Brain microvascular endothelial cell (primary cell): ENCODE results near the gene PEX13.
"Not testable (repeated sequence)": the region's sequence is repeated elsewhere in the genome, so short reads cannot be mapped to it uniquely, and the experiment has no call there.

ENCODE experiments used
- DNase-seq: peaks from one replicate; pipeline ENCODE4 v3.0.0-alpha.2; 2020
- H3K27ac ChIP-seq: fragments of 250-450 bp; sonication (Bioruptor Pico); 2 replicates; pipeline ENCODE4 v1.5.1; 2020; ENCODE audit warnings: mild to moderate bottlenecking, moderate library complexity
- H3K27me3 ChIP-seq: fragments of 250-450 bp; sonication (Bioruptor Pico); replicated peaks from 2 replicates; pipeline ENCODE4 v1.5.1; 2020; ENCODE audit warnings: mild to moderate bottlenecking
- H3K36me3 ChIP-seq: fragments of 250-450 bp; sonication (Bioruptor Pico); replicated peaks from 2 replicates; pipeline ENCODE4 v1.5.1; 2020; ENCODE audit warnings: mild to moderate bottlenecking
- H3K4me3 ChIP-seq: 2 replicates; pipeline ENCODE4 v1.5.1; 2011; ENCODE audit warnings: low read depth, mild to moderate bottlenecking, control low read depth, low read length, moderate library complexity
- in situ Hi-C: cut with HindIII; loops from 2 replicates; pipeline ENCODE4 v1.10.0; 2017; ENCODE audit warnings: low sequenced_read_pairs, low pct_ligation_motif_present
- TF ChIP-seq, protein P1 (sequence below): IDR thresholded peaks from 2 replicates; pipeline ENCODE4 v1.5.1; 2011; ENCODE audit warnings: low read depth, mild to moderate bottlenecking, moderate library complexity, low read length, control low read depth, inconsistent platforms; ENCODE audit errors: missing control alignments

PEX13 gene

DNA sequence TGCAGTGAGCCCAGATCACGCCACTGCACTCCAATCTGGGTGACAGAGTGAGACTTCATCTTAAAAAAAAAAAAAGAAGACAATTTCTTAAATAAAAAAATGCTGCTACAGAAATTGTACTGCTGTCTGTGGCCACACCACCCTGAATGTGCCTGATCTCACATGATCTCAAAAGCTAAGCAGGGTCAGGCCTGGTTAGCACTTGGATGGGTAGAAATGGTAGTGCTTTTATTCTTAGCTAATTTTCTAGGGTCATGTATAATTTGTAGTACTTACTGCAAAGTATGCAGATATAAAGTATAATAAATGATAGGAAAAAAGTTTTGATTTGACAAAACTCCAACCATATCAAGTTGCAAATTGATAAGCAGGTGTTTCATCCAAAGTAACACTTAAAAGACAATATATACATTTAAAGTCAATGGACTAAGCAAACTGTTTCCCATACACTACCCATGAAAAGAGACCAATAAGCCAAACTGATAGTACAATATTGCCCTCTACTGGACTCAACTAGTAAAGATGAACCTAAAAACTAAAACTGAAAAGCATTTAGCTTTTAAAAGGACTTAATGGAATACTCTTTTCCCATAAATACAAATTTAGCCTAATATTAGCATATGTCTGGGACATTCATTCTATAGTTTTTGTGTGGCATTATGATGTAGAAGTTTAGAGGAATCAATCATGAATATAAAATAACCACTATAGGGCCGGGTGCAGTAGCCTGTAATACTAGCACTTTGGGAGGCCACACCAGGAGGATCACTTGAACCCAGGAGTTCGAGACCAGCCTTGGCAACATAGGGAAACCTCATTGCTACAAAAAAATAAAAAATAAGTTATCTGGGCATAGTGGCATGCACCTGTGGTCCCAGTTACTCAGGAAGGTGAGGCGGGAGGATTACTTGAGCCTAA, 18.6 kb upstream of the PEX13 start:
- Histone ChIP-seq H3K27ac (no peak overlapping the region), H3K4me3 (no peak overlapping the region), H3K27me3 (no peaks in the 10 kb centered on the region), H3K36me3 (no peaks in the 10 kb centered on the region)
- in situ Hi-C loops = no loop called here
- TF ChIP-seq, protein P1, sequence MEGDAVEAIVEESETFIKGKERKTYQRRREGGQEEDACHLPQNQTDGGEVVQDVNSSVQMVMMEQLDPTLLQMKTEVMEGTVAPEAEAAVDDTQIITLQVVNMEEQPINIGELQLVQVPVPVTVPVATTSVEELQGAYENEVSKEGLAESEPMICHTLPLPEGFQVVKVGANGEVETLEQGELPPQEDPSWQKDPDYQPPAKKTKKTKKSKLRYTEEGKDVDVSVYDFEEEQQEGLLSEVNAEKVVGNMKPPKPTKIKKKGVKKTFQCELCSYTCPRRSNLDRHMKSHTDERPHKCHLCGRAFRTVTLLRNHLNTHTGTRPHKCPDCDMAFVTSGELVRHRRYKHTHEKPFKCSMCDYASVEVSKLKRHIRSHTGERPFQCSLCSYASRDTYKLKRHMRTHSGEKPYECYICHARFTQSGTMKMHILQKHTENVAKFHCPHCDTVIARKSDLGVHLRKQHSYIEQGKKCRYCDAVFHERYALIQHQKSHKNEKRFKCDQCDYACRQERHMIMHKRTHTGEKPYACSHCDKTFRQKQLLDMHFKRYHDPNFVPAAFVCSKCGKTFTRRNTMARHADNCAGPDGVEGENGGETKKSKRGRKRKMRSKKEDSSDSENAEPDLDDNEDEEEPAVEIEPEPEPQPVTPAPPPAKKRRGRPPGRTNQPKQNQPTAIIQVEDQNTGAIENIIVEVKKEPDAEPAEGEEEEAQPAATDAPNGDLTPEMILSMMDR = no peak
- no peak for DNase-seq

- Histone ChIP-seq H3K36me3 (no peaks in the 10 kb centered on the region), H3K27ac (no peak overlapping the region), H3K27me3 (no peaks in the 10 kb centered on the region), H3K4me3 (no peak overlapping the region)
- DNase-seq = no peak
- TF ChIP-seq, protein P1 = no peak
- in situ Hi-C loops = no loop called here
Observed at GRCh38 chr2:61005736-61006135, 11.8 kb upstream of the PEX13 start.

DNA sequence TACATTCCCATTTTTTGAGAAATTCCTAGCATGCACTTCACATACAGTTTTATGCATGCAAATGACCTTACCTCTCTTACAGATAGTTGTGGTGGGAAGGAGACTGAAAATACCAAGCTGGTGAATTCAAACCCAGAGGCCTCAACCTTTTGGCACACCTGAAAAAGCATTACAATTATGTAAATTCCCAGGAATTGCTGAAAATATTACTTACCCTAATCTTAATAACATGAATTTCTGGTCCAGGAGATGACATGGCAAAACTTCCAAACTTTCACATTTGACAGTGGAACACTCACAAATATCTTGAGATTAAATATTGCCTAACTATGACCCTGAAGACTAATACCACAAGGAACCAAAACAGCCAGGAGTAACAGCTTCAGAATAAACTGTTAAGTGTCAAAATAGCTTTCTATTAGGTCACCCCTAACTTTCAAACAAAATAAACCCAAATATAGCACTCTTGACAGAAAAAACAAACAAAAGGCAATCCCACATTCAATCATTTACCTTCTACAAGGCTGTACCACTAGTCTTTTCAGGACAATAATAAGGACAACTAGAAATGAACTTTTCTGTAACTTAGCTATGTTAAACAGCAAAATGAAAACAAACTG, 10.9 kb upstream of the PEX13 start:
- Histone ChIP-seq H3K4me3 (no peak overlapping the region), H3K27ac (no peak overlapping the region), H3K27me3 (no peaks in the 10 kb centered on the region), H3K36me3 (no peaks in the 10 kb centered on the region)
- TF ChIP-seq, protein P1 = no peak
- no peak for DNase-seq
- in situ Hi-C loops = no loop called here

- DNase-seq = no peak
Observed at GRCh38 chr2:61009355-61009754, 8.2 kb upstream of the PEX13 start.

GRCh38 chr2:61011678-61012077, 5.8 kb upstream of the PEX13 start:
- in situ Hi-C loops = no loop called here
- no peaks in the 10 kb centered on the region for H3K27me3 ChIP-seq
- no peak for DNase-seq
- H3K27ac ChIP-seq = peak overlapping the region; percentile 36
- no peak overlapping the region for H3K4me3 ChIP-seq
- H3K36me3 ChIP-seq = no peaks in the 10 kb centered on the region
- TF ChIP-seq, protein P1 = no peak

More at GRCh38 chr2:61009355-61009754, 8.2 kb upstream of the PEX13 start:
- in situ Hi-C loops = no loop called here
- no peaks in the 10 kb centered on the region for H3K36me3 ChIP-seq
- no peak overlapping the region for H3K27ac ChIP-seq
- TF ChIP-seq, protein P1 = no peak
- H3K4me3 ChIP-seq = no peak overlapping the region
- H3K27me3 ChIP-seq = no peaks in the 10 kb centered on the region

GRCh38 chr2:61012303-61012702, 5.2 kb upstream of the PEX13 start:
- in situ Hi-C loops, H3K36me3 ChIP-seq, H3K27me3 ChIP-seq, H3K4me3 ChIP-seq: not testable (repeated sequence)
- DNase-seq = peak; percentile 63
- peak overlapping the region; percentile 36 for H3K27ac ChIP-seq
